GM20000 (cell line): ENCODE measurements around the gene RHBG.
A peak's percentile ranks its signal among the peaks of the same experiment; 100 is the strongest.
"Not testable (repeated sequence)": the region's sequence is repeated elsewhere in the genome, so short reads cannot be mapped to it uniquely, and the experiment has no call there.

ENCODE experiments used
- DNase-seq: peaks from one replicate; pipeline ENCODE4 v3.0.0; 2012; ENCODE audit warnings: low spot score
- CTCF ChIP-seq: IDR thresholded peaks from 2 replicates; pipeline ENCODE4 v1.5.1; 2012; ENCODE audit warnings: mild to moderate bottlenecking, control low read depth; ENCODE audit errors: extremely low read depth, missing control alignments

RHBG gene

DNA sequence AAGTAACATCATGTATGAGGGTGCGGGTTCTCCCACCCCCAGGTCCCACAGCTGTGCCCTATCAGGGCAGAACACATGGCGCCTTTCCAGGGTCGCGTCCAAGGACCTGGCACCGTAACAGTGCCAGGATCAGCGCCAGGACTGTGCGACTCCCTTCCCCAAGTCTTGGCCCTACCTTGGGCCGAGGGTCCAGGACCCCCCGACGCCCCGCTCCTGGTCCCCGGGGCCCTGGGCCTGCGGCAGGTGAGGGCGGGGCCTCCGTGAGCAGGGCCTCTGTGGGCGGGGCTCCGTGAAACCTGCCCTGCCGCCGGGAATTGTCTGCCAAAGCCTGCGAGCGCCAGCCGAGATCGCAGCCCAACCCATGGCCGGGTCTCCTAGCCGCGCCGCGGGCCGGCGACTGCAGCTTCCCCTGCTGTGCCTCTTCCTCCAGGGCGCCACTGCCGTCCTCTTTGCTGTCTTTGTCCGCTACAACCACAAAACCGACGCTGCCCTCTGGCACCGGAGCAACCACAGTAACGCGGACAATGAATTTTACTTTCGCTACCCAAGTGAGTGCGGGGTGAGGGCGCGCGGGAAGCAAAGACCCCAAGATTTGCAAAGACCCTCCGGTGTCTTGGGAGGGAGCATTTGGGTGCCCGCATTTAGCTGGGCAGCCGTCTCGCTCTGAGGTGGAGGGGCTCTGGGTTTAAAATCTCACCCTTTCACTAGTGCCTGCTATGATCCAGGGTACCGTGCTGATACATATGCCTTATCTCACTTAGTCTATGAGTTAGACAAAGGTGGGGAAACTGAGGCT lies at the start of gene RHBG:
TSS of gene RHBG (plus strand) at position 323 of the 796 bp plus-strand sequence. CDS start at position 362, 39 bp downstream.
- peak; percentile 9 for DNase-seq
- no peak for TF ChIP-seq CTCF

DNA sequence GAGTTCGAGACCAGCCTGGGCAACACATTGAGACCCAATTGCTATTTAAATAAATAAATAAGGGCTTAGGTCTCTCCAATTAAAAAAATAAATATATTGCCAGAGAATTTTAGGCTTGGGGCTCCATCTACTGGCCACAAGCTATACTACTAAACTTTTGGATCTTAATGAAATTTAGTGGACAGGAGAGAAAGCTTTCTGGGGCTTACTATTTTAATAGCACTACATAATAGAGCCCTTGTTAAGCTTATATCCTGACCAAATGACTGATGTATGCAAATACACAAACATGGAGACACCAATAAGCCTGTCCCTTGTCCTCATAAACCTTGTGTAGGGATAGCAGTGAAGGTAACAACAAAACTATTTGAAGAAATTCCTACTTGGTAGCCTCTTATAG lies 49.3 kb upstream of the RHBG start:
- DNase-seq, result peak; percentile 29
- TF ChIP-seq CTCF, result no peak

DNA sequence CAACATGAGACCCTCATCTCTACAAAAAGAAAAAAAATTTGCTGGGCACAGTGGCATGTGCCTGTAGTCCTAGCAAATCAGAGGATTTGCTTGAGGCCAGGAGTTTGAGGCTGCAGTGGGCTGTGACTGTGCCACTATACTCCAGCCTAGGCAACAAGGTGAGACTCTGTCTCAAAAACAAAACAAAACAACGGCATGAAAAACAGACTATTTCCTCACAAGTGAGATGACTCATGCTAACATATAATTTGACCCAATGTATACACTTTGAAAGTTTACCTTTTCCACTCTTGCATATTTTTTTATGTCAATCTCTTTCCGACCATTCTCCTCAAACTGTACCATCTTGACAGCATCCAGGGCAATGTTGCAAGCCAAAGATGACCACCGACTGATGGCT lies 48.5 kb upstream of the RHBG start:
- no peak for TF ChIP-seq CTCF
- DNase-seq, result no peak

DNA sequence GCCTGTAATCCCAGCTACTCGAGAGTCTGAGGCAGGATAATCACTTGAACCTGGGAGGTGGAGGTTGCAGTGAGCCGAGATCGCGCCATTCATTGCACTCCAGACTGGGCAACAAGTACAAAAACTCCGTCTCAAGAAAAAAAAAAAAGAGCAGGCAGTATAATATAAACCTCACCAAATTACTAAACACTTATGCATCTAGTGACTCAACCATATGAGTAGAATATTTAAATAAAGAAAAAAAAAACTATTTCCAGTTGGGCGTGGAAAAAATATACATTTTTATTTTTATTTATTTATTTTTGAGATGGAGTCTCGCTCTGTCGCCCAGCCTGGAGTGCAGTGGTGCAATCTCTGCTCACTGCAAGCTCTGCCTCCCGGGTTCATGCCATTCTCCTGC lies 45.8 kb upstream of the RHBG start:
- not testable (repeated sequence) for DNase-seq

- no peak for TF ChIP-seq CTCF
- DNase-seq, result peak; percentile 25
These were observed 32.8 kb upstream of the RHBG start for GRCh38 chr1:156336242-156336641.

- no peak for DNase-seq
- no peak for TF ChIP-seq CTCF
These were observed 31.7 kb upstream of the RHBG start for GRCh38 chr1:156337052-156337887.

GRCh38 chr1:156337888-156338179 lies 31.2 kb upstream of the RHBG start:
- TF ChIP-seq CTCF, result no peak
- no peak for DNase-seq
